GM20000 (cell line): ENCODE data around the gene RAB38.

Source experiments
- DNase-seq: peaks from one replicate; pipeline ENCODE4 v3.0.0; 2012; ENCODE audit warnings: low spot score
- CTCF ChIP-seq: IDR thresholded peaks from 2 replicates; pipeline ENCODE4 v1.5.1; 2012; ENCODE audit warnings: mild to moderate bottlenecking, control low read depth; ENCODE audit errors: extremely low read depth, missing control alignments

The RAB38 gene

DNA sequence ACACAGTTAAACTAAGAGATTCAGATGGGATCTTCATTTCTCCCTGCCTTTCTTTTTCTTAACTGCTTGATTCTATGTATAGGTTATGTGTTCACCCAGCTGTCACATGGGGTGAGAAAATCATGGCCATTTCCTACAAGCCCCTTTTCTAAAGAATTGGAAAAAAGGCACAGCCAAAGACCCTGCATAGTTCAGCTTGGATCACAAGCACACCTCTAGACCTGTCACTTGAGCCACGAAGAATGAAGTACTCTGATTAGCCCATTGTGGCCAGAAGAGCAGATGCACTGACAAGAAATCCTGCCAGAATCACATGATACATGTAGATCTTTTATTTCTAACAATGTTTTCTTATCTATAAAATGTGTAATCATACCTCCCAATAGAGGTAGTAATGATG is 69.7 kb downstream of the RAB38 start:
- TF ChIP-seq CTCF = no peak
- DNase-seq = no peak

DNA sequence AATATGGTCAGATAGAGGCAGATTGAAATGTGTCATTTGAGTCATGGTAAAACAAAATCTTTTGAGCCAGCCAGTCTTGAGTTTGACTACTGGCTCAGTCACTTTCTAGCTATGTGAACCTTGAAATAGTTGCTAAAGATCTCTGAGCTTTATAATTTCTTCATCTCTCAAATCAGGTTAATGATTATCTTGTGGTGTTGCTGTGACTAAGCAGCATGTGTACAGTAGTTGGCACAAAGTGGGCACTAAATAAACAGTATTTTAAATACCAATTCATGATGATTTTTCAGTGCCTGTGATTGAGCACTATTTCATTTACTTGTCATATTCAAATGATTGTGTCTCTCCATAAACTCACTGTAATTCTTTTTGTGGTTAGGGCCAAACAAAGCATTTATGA is 70.8 kb downstream of the RAB38 start:
- TF ChIP-seq CTCF = no peak

DNA sequence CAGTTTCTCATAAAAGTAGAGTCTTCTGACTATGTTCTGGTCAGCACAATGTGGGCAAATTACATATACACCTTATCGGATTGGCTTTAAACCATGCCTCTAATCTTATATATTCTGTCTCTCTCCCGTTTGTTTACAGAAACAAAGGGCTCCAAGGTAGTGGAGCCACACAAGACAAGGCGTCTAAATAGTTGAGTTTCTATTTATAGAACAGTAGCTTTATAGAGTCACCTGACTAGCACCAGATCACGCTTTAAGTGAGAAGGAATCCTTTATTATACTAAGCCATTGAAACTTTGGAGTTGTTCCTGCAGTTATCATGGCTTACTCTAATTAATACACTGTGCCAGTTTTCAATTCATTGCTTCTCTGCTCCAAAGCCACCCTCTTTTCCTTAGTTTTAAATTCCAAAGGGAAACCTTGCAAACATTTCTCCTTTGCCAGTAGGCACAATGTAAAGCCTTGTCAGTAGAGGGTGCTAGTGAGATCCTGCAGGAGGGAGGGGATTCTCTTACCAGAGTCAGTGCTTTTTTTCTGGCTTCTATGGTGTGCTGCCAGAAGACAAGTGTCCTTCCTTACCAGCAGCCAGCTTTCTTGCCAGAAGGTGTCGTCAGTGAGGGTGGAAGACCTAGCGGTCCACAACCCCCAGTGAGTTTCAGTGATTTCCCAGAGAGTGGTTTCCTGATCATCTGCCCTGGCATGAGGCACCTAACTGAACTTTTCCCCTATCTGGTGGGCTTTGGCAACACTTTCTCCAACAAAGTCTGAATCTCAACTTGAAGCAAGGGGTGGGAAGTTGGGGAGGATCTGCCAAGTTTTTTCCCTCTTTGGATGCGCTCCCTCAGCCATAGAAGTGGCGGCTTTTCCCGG is 71.7 kb downstream of the RAB38 start:
- peak; percentile 55 for TF ChIP-seq CTCF
- peak; percentile 55 for DNase-seq

More for the DNA sequence above, 70.8 kb downstream of the RAB38 start:
- DNase-seq = no peak

GRCh38 chr11:88102598-88102934 is 72.7 kb downstream of the RAB38 start:
- no peak for TF ChIP-seq CTCF
- DNase-seq = no peak

- TF ChIP-seq CTCF = no peak
- DNase-seq = no peak
Measured at GRCh38 chr11:88101881-88102597, 73.2 kb downstream of the RAB38 start.

GRCh38 chr11:88100151-88100550 is 75.1 kb downstream of the RAB38 start:
- TF ChIP-seq CTCF = no peak
- DNase-seq = no peak

DNA sequence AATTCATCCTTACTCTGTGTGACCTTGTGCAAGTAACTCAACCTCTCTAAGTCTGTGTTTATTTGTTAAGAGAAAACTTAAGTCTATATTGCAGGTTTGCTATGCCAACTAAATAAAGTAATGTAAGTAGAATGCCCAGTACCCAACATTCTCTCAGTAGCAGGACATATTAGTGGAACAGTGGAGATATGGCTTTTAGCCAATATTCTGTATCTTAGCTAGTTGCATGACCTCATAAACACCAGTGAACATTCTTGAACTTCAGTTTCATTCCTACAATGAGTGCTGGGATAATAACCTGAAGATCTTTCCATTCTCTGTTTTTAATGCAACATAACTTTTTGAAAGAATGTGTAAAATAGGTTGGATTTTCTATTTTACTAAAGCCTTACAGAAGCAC is 77.0 kb downstream of the RAB38 start:
- DNase-seq = no peak
- TF ChIP-seq CTCF = no peak
